Astrocyte of the spinal cord (primary cell): Measurements from ENCODE around the gene ZNF724.
"Not testable (repeated sequence)": the region's sequence is repeated elsewhere in the genome, so short reads cannot be mapped to it uniquely, and the experiment has no call there.

Source experiments
- DNase-seq: peaks from one replicate; pipeline ENCODE4 v3.0.0; 2011; ENCODE audit warnings: low read depth, low spot score
- H3K4me3 ChIP-seq: 2 replicates; pipeline ENCODE4 v1.5.1; 2011; ENCODE audit warnings: low read depth, mild to moderate bottlenecking, low read length, moderate library complexity
- CTCF ChIP-seq: IDR thresholded peaks from 2 replicates; pipeline ENCODE4 v1.5.1; 2012; ENCODE audit warnings: low read depth, mild to moderate bottlenecking, low read length, inconsistent platforms
- in situ Hi-C: cut with HindIII; loops from 2 replicates; pipeline ENCODE4 v1.10.0; 2017; ENCODE audit warnings: low sequenced_read_pairs

The ZNF724 gene

DNA sequence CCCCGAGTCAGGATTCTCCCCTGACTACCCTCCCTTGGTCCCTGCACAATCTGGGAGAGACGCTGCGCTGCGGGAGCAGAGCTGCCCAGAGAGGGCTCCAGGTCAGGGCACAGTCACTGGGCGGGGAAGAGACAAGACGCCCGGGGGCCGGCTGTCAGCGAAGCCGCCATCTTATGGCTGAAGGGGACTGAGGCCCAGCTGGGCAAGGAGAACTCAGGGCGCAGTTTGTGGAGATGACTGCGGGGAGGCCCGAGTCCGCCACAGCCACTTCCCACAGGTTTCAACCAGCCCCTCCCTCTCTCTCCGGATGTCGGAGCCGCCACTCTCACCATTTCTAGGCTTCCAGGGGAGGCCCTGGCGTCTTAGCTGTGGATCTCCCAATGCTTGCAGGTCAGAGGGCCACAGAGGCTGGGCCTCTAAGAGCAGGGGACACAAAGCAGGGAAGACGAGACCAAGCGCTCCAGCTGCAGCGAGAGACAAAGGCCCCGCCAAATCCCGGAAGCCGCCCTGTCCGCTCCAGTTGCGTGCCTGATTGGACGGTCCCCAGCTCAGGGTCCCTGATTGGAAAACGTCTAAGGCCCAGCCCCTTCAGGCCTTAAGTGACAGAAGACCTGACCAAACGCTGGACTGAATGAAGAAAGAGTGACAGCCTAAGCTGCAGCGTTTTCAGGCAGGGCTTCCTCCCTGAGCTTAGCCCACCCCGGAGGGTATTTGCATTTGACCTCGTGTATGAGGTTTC is at the start of gene ZNF724:
TSS of gene ZNF724 (minus strand) at position 484 of the 739 bp plus-strand sequence. CDS start at position 332, 152 bp downstream.
- TF ChIP-seq CTCF = no peak
- DNase-seq = peak; percentile 98
- in situ Hi-C loops = no loop called here

DNA sequence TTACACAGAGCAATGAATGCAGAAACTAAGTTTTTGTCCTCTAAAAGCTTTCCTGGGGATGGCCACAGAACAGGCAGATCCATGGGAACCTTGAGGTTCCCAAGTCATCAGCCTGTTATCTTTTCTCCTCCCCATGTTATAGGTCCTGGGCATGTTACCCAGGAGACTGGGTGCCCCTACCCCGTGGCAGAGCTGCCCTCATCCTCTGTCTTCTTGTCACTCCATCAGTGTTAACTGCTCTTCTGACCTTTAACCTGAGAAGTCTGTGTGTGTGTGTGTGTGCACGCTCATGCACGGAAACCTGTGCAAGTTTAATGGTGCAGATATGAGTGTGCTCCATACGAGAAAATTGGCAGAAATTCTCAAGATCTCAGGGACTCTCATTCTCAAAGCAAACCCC is 43.9 kb upstream of the ZNF724 start:
- no peak for DNase-seq
- no peak for TF ChIP-seq CTCF
- in situ Hi-C loops = no loop called here
- H3K4me3 ChIP-seq = no peak overlapping the region

More for the DNA sequence above, at the start of gene ZNF724:
- H3K4me3 ChIP-seq = peak within 1 kb of the TSS; percentile 81

DNA sequence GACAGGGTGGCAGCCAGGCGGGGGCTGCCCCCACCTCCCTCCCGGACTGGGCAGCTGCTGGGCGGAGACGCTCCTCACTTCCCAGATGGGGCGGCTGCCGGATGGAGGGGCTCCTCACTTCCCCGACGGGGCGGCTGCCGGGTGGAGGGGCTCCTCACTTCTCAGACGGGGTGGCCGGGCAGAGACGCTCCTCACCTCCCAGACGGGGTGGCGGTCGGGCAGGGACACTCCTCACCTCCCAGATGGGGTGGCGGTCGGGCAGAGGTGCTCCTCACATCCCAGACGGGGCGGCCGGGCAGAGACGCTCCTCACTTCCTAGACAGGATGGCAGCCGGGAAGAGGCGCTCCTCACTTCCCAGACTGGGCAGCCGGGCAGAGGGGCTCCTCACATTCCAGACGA is 39.8 kb upstream of the ZNF724 start:
- in situ Hi-C loops = not testable (repeated sequence)

GRCh38 chr19:23287620-23288019 is 37.4 kb upstream of the ZNF724 start:
- no peak for TF ChIP-seq CTCF
- in situ Hi-C loops = no loop called here
- no peak for DNase-seq
- H3K4me3 ChIP-seq = no peak overlapping the region

More for the DNA sequence above, 39.8 kb upstream of the ZNF724 start:
- not testable (repeated sequence) for DNase-seq, H3K4me3 ChIP-seq

DNA sequence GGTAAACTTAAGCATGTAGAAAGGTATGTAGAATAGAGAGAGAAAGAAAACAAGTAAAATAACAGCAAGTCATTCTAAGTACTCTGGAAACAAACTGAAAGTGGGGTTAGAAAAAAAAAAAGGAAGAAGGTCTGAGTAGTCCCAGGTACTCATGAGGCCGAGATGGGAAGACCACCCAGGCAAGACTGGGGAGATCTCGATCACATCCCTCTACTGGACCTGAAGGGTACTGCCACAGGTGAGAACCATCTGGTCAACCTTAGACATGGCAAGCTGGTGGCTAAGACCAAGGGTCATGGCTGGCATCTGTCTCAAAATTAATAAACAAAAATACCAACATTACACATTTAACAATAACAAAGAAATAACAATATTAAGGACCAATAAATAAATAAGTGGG is 36.3 kb upstream of the ZNF724 start:
- H3K4me3 ChIP-seq = no peak overlapping the region
- in situ Hi-C loops = no loop called here
- no peak for TF ChIP-seq CTCF
- DNase-seq = no peak

DNA sequence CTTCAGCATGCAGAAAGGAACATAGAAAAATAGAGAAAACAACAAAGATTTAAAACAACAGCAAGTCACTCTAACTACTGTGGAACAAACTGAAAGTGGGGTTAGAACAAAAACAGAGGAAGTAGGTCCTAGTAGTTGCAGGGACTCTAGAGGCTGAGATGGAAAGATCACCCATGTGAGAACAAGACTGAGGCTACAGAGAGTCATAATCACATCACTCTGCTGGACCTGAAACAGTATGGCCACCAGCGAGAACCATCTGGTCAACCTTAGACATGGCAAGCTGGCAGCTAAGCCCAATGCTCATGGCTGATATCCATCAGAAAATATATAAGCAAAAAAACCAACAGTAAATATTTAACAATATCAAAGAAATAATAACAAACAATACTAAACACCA is 35.8 kb upstream of the ZNF724 start:
- in situ Hi-C loops = no loop called here
- H3K4me3 ChIP-seq = no peak overlapping the region
- no peak for TF ChIP-seq CTCF
- DNase-seq = no peak

DNA sequence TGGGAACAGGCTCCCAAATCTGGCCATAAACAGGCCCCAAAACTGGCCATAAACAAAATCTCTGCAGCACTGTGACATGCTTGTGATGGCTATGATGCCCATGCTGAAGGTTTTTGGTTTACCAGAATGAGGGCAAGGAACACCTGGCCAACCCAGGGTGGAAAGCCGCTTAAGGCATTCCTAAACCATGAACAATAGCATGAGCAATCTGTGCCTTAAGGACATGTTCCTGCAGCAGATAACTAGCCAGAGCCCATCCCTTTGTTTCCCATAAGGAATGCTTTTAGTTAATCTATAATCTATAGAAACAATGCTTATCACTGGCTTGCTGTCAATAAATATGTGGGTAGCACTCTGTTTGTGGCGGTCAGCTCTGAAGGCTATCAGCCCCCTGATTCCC is 35.1 kb upstream of the ZNF724 start:
- DNase-seq, H3K4me3 ChIP-seq, in situ Hi-C loops: not testable (repeated sequence)
